HG03097 (cell line): ENCODE measurements around the gene LRRC17.
"Not testable (repeated sequence)": the region's sequence is repeated elsewhere in the genome, so short reads cannot be mapped to it uniquely, and the experiment has no call there.

Experiments
- ATAC-seq: cut with Tn5 transposase; IDR thresholded peaks from one replicate; pipeline ENCODE4 v1.9.1; 2021; ENCODE audit not compliant: unreplicated experiment, low FRiP score

The LRRC17 gene

GRCh38 chr7:102897211-102897631, 15.6 kb upstream of the LRRC17 start:
- ATAC-seq = no peak

GRCh38 chr7:102897856-102898531, 14.8 kb upstream of the LRRC17 start:
- ATAC-seq = no peak

GRCh38 chr7:102898532-102898859, 14.3 kb upstream of the LRRC17 start:
- no peak for ATAC-seq

- ATAC-seq = not testable (repeated sequence)
These were observed 10.7 kb upstream of the LRRC17 start for GRCh38 chr7:102902052-102902451.

GRCh38 chr7:102903576-102903975, 9.2 kb upstream of the LRRC17 start:
- not testable (repeated sequence) for ATAC-seq

GRCh38 chr7:102908676-102909075, 4.1 kb upstream of the LRRC17 start:
- ATAC-seq = no peak

GRCh38 chr7:102913826-102914225, 1.0 kb downstream of the LRRC17 start:
- ATAC-seq = no peak

- ATAC-seq = no peak
These were observed 1.8 kb downstream of the LRRC17 start for GRCh38 chr7:102914585-102914984.

GRCh38 chr7:102916426-102916825, 3.6 kb downstream of the LRRC17 start:
- ATAC-seq = no peak

- no peak for ATAC-seq
These were observed 4.1 kb downstream of the LRRC17 start for GRCh38 chr7:102916881-102917280.

- ATAC-seq = no peak
These were observed 4.9 kb downstream of the LRRC17 start for GRCh38 chr7:102917436-102918353.

- ATAC-seq = no peak
These were observed 6.0 kb downstream of the LRRC17 start for GRCh38 chr7:102918845-102919244.

- no peak for ATAC-seq
These were observed 13.4 kb downstream of the LRRC17 start for GRCh38 chr7:102925976-102926782.

- ATAC-seq = no peak
These were observed 14.0 kb downstream of the LRRC17 start for GRCh38 chr7:102926783-102927140.

- no peak for ATAC-seq
These were observed 14.6 kb downstream of the LRRC17 start for GRCh38 chr7:102927312-102927933.

GRCh38 chr7:102931757-102932156, 19.0 kb downstream of the LRRC17 start:
- no peak for ATAC-seq

- no peak for ATAC-seq
These were observed 21.0 kb downstream of the LRRC17 start for GRCh38 chr7:102933763-102934162.

GRCh38 chr7:102934239-102934638, 21.4 kb downstream of the LRRC17 start:
- no peak for ATAC-seq

GRCh38 chr7:102934701-102935100, 21.9 kb downstream of the LRRC17 start:
- no peak for ATAC-seq

GRCh38 chr7:102935450-102936115, 22.8 kb downstream of the LRRC17 start:
- no peak for ATAC-seq
